Brain microvascular endothelial cell (primary cell): ENCODE data around the gene TYK2.

Source experiments
- DNase-seq: peaks from one replicate; pipeline ENCODE4 v3.0.0-alpha.2; 2020
- H3K27ac ChIP-seq: fragments of 250-450 bp; sonication (Bioruptor Pico); 2 replicates; pipeline ENCODE4 v1.5.1; 2020; ENCODE audit warnings: mild to moderate bottlenecking, moderate library complexity
- H3K27me3 ChIP-seq: fragments of 250-450 bp; sonication (Bioruptor Pico); replicated peaks from 2 replicates; pipeline ENCODE4 v1.5.1; 2020; ENCODE audit warnings: mild to moderate bottlenecking
- H3K36me3 ChIP-seq: fragments of 250-450 bp; sonication (Bioruptor Pico); replicated peaks from 2 replicates; pipeline ENCODE4 v1.5.1; 2020; ENCODE audit warnings: mild to moderate bottlenecking
- H3K4me3 ChIP-seq: 2 replicates; pipeline ENCODE4 v1.5.1; 2011; ENCODE audit warnings: low read depth, mild to moderate bottlenecking, control low read depth, low read length, moderate library complexity
- in situ Hi-C: cut with HindIII; loops from 2 replicates; pipeline ENCODE4 v1.10.0; 2017; ENCODE audit warnings: low sequenced_read_pairs, low pct_ligation_motif_present
- TF ChIP-seq, protein P1 (sequence below): IDR thresholded peaks from 2 replicates; pipeline ENCODE4 v1.5.1; 2011; ENCODE audit warnings: low read depth, mild to moderate bottlenecking, moderate library complexity, low read length, control low read depth, inconsistent platforms; ENCODE audit errors: missing control alignments

Gene TYK2

DNA sequence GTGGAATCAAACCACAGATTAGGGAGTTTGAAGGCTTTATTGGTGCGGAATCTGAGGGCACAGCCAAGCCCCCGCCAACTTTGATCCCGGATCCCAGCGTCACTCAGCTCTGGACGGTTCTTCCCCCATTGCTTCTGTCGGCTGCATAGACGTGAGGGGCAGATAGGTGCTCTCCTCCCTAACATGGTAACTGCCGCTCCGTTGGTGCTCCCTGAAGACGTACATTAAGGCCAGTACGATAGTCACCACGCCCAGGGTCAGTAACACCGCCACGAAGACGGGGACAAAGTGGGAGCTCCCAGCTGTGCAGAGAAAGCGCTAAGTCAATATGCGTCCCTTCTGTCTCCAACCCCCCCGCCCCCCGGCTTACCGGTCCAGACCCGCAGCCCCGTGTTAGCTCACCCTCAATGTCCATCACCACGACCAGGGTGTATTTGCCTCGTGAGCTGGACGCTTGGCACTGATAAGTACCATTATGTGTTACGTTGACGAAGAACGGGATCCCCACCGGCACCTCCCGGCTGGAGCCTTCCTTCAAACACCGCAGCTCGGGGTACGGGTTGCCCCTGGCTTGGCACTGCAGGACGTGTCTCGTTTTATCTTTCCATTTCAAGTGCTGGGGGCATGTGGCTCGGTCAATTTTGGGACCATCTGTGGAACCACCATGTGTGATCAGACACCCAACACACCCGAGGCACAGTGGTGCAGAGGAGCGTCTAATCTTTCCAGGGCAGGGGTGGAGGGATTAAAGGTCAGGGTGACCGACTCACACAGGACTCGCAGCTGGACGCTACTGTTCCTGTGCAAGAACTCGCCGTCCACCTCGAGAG is 46.4 kb downstream of the TYK2 start:
- Histone ChIP-seq H3K27me3 (no peaks in the 10 kb centered on the region), H3K4me3 (peak overlapping the region; percentile 88), H3K36me3 (peaks cover 11% of the 10 kb centered on the region), H3K27ac (no peak overlapping the region)
- DNase-seq, result no peak
- TF ChIP-seq, protein P1, sequence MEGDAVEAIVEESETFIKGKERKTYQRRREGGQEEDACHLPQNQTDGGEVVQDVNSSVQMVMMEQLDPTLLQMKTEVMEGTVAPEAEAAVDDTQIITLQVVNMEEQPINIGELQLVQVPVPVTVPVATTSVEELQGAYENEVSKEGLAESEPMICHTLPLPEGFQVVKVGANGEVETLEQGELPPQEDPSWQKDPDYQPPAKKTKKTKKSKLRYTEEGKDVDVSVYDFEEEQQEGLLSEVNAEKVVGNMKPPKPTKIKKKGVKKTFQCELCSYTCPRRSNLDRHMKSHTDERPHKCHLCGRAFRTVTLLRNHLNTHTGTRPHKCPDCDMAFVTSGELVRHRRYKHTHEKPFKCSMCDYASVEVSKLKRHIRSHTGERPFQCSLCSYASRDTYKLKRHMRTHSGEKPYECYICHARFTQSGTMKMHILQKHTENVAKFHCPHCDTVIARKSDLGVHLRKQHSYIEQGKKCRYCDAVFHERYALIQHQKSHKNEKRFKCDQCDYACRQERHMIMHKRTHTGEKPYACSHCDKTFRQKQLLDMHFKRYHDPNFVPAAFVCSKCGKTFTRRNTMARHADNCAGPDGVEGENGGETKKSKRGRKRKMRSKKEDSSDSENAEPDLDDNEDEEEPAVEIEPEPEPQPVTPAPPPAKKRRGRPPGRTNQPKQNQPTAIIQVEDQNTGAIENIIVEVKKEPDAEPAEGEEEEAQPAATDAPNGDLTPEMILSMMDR, result no peak
- in situ Hi-C loops, result no loop called here

DNA sequence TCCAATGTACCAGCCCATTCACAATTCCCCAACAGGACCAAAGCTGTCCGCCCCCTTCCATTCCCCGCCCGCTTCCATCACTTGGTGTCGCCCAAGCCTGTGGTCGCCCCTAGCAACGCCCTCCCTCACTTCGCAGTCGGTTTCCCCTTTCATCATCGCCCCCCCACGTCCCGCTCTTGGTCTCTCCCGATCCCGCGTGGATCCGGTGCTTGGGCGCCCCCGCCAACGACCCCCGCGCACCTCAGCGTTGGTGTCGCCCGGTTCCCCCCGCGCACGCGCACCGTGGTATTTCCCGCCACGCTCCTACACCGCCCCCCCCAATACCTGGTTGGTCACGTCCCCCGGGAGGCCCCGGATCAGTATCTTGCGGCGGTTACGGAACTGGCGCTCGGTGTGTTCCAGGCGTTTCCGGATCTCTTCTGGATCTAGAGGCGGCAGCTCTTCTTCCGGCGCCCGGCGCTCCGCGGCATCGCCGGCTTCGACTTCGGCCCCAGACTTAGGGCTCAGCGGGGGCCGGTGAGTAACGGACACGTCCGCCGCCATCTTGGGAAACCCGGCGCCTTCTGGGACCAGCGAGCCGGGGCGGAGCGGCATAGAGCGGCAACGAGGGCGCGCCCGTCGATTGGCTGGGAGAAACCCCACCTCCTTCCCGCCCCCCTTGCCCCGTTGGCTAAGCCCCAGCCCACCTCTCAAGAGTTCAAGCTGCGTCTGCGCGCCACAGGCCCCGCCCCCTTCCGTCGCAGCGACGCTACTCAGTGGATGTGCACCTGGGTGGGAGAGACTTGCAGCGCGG is 47.2 kb downstream of the TYK2 start, which contains the start of gene RAVER1:
Gene RAVER1 (minus strand): TSS at position 565 of the 793 bp plus-strand sequence. CDS start 22 bp downstream, at position 543.
- peak; percentile 96 for DNase-seq
- Histone ChIP-seq H3K27me3 (no peaks in the 10 kb centered on the region), H3K4me3 (peak within 1 kb of the TSS; percentile 88), H3K36me3 (peaks cover 17% of the 10 kb centered on the region), H3K27ac (peak within 1 kb of the TSS; percentile 93)
- TF ChIP-seq, protein P1, result no peak
- in situ Hi-C loops, result no loop called here

- peak overlapping the region; percentile 88 for H3K4me3 ChIP-seq
- DNase-seq, result no peak
- TF ChIP-seq, protein P1, result peak; percentile 31
- in situ Hi-C loops, result no loop called here
- no peaks in the 10 kb centered on the region for H3K27me3 ChIP-seq
- H3K27ac ChIP-seq, result peak overlapping the region; percentile 93
- H3K36me3 ChIP-seq, result peaks cover 24% of the 10 kb centered on the region
Measured at GRCh38 chr19:10332158-10332964, 48.0 kb downstream of the TYK2 start.

DNA sequence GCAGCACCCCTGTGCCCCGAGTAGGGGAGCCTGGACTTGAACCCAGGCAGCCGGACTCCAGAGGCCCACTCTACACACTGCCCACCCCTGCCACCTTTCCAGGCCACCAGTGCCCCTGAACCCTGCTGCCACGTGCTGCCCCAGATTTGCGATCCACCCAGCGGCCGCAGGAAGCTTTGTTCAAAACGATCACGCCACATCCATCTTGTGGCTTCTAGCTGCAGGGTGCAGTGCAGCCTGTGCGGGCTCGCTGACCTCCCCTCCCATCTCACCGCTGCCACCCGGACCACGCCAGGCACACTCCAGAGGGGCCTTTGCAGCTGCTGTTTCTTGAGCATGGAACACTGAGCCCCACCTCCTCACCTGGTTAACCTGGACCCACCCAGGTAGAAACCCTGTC is 50.8 kb downstream of the TYK2 start:
- H3K36me3 ChIP-seq, result peaks cover 48% of the 10 kb centered on the region
- no peaks in the 10 kb centered on the region for H3K27me3 ChIP-seq
- no peak overlapping the region for H3K4me3 ChIP-seq
- TF ChIP-seq, protein P1, result no peak
- no peak overlapping the region for H3K27ac ChIP-seq
- in situ Hi-C loops, result no loop called here
- DNase-seq, result no peak

DNA sequence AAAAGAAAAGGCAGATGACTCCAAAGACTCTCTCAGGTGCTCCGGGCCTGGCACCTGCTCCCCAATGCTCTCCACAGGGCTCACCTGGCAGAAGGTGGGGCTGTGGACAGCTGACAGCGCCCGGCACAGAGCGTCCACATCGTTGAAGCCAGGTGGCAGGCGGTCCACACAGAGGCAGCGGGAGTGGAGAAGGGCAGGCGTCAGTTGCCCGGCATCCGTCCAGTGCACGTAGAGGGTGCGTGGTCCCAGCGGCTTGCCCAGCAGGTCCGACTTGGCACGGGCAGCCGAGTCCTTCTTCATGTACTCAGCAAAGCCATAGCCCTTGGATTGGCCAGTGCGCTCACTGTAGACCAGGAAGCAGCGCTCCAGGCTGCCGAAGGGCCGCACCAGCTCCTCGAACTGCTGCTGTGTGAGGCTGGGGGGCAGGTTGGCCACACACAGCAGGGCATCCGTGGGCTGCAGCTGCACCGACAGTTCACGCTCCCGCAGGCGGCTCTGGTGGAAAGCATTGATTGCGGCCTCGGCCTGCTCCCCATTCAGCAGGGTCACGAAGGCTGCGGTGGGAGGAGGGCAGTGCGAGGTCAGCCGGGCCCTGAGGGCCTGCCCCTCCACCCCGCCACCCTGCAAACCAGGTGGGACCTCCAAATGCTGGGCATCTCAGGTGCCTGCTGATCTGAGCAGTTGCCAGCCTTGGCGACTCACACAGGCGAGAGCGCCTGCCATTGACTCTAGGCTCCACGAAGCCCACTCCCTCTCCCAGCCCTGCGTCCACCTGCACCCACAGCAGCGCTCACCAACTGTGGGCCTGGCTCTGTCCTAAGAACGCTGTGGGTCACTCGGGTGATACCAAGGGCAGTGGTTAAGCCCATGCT is 51.6 kb downstream of the TYK2 start:
- Histone ChIP-seq H3K36me3 (peaks cover 54% of the 10 kb centered on the region), H3K27me3 (no peaks in the 10 kb centered on the region), H3K27ac (no peak overlapping the region), H3K4me3 (no peak overlapping the region)
- DNase-seq, result no peak
- TF ChIP-seq, protein P1, result no peak
- in situ Hi-C loops, result no loop called here
